Hepatocyte (in vitro differentiated cells): ENCODE measurements around the gene KIFC3.

ENCODE experiments used
- CTCF ChIP-seq: fragments of 200-600 bp; sonication (generic); IDR thresholded peaks from 2 replicates; pipeline ENCODE4 v1.5.1; 2016; ENCODE audit warnings: antibody characterized with exemption, mild to moderate bottlenecking; ENCODE audit not compliant: poor library complexity
- EZH2phosphoT487 ChIP-seq: fragments of 200-600 bp; sonication (generic); IDR thresholded peaks from one replicate; pipeline ENCODE4 v1.6.1; 2018; ENCODE audit warnings: antibody characterized with exemption, mild to moderate bottlenecking, low read depth, moderate library complexity; ENCODE audit not compliant: unreplicated experiment, severe bottlenecking

GRCh38 chr16:57769541-57770145 is 32.6 kb downstream of the KIFC3 start:
- TF ChIP-seq CTCF (no peak), EZH2phosphoT487 (no peak)
